ENCODE results near the gene TBC1D22A. TPM values are rescaled to one million over a fixed set of nuclear protein-coding genes. Genes with fewer than 3 reads are reported as not detected.

TBC1D22A gene
- total RNA-seq, 1 donor from 2014 or later = 23.2 TPM

- DNase-seq (ENCODE audit: low spot score, unreplicated experiment) = no peak
- TF ChIP-seq, protein P1, sequence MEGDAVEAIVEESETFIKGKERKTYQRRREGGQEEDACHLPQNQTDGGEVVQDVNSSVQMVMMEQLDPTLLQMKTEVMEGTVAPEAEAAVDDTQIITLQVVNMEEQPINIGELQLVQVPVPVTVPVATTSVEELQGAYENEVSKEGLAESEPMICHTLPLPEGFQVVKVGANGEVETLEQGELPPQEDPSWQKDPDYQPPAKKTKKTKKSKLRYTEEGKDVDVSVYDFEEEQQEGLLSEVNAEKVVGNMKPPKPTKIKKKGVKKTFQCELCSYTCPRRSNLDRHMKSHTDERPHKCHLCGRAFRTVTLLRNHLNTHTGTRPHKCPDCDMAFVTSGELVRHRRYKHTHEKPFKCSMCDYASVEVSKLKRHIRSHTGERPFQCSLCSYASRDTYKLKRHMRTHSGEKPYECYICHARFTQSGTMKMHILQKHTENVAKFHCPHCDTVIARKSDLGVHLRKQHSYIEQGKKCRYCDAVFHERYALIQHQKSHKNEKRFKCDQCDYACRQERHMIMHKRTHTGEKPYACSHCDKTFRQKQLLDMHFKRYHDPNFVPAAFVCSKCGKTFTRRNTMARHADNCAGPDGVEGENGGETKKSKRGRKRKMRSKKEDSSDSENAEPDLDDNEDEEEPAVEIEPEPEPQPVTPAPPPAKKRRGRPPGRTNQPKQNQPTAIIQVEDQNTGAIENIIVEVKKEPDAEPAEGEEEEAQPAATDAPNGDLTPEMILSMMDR (IDR thresholded peaks at IDR 0.05; ENCODE audit: unreplicated experiment) = no peak
- no peaks in the 10 kb centered on the region for H3K27me3 Mint-ChIP-seq
- no peaks in the 10 kb centered on the region for H3K4me1 Mint-ChIP-seq (ENCODE audit: low read depth)
- no peaks in the 10 kb centered on the region for H3K36me3 Mint-ChIP-seq (ENCODE audit: insufficient read depth)
- no peaks in the 10 kb centered on the region for H3K9me3 Mint-ChIP-seq (ENCODE audit: low read depth)
- H3K4me3 Mint-ChIP-seq (ENCODE audit: low read depth) = no peak overlapping the region
- no peak overlapping the region for H3K27ac Mint-ChIP-seq
Observed at GRCh38 chr22:46993633-46994032, 231.2 kb downstream of the TBC1D22A start.

DNA sequence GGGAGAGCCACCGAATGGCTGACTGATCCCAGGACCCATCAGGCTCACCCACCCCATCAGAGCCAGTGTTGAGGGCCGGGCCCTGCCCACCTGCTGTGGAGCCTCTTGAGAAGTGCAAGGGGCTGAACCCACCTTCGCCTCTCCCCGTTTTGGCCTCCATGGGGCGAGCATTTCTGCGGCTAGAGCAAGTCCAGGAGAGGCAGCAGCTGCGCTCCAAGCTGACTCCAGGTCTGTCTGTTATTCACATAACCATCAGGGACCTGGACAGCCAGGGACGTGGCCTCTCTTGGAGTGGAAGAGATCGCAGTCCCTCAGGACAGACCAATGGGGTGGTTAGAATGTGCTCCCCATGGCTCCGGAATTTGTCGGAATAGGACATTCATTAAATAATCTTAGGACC is 231.8 kb downstream of the TBC1D22A start:
- TF ChIP-seq, protein P1 (IDR thresholded peaks at IDR 0.05; ENCODE audit: unreplicated experiment) = no peak
- H3K9me3 Mint-ChIP-seq (ENCODE audit: low read depth) = no peaks in the 10 kb centered on the region
- no peak for DNase-seq (ENCODE audit: low spot score, unreplicated experiment)
- H3K27ac Mint-ChIP-seq = no peak overlapping the region
- no peaks in the 10 kb centered on the region for H3K4me1 Mint-ChIP-seq (ENCODE audit: low read depth)
- no peak overlapping the region for H3K4me3 Mint-ChIP-seq (ENCODE audit: low read depth)
- H3K36me3 Mint-ChIP-seq (ENCODE audit: insufficient read depth) = peaks cover 3% of the 10 kb centered on the region
- H3K27me3 Mint-ChIP-seq = no peaks in the 10 kb centered on the region

- no peaks in the 10 kb centered on the region for H3K9me3 Mint-ChIP-seq (ENCODE audit: low read depth)
- no peak for DNase-seq (ENCODE audit: low spot score, unreplicated experiment)
- H3K4me3 Mint-ChIP-seq (ENCODE audit: low read depth) = no peak overlapping the region
- no peak overlapping the region for H3K27ac Mint-ChIP-seq
- H3K4me1 Mint-ChIP-seq (ENCODE audit: low read depth) = no peaks in the 10 kb centered on the region
- TF ChIP-seq, protein P1 (IDR thresholded peaks at IDR 0.05; ENCODE audit: unreplicated experiment) = no peak
- H3K36me3 Mint-ChIP-seq (ENCODE audit: insufficient read depth) = peaks cover 5% of the 10 kb centered on the region
- H3K27me3 Mint-ChIP-seq = no peaks in the 10 kb centered on the region
Observed at GRCh38 chr22:46994983-46995382, 232.5 kb downstream of the TBC1D22A start.

- no peak overlapping the region for H3K4me3 Mint-ChIP-seq (ENCODE audit: low read depth)
- no peaks in the 10 kb centered on the region for H3K9me3 Mint-ChIP-seq (ENCODE audit: low read depth)
- no peaks in the 10 kb centered on the region for H3K4me1 Mint-ChIP-seq (ENCODE audit: low read depth)
- DNase-seq (ENCODE audit: low spot score, unreplicated experiment) = no peak
- TF ChIP-seq, protein P1 (IDR thresholded peaks at IDR 0.05; ENCODE audit: unreplicated experiment) = no peak
- no peaks in the 10 kb centered on the region for H3K27me3 Mint-ChIP-seq
- peaks cover 5% of the 10 kb centered on the region for H3K36me3 Mint-ChIP-seq (ENCODE audit: insufficient read depth)
- no peak overlapping the region for H3K27ac Mint-ChIP-seq
Observed at GRCh38 chr22:46995501-46996360, 233.3 kb downstream of the TBC1D22A start.

- Mint-ChIP-seq H3K4me1 (ENCODE audit: low read depth) (no peaks in the 10 kb centered on the region), H3K36me3 (ENCODE audit: insufficient read depth) (peaks cover 5% of the 10 kb centered on the region), H3K9me3 (ENCODE audit: low read depth) (no peaks in the 10 kb centered on the region), H3K27me3 (no peaks in the 10 kb centered on the region), H3K4me3 (ENCODE audit: low read depth) (no peak overlapping the region), H3K27ac (no peak overlapping the region)
- TF ChIP-seq, protein P1 (IDR thresholded peaks at IDR 0.05; ENCODE audit: unreplicated experiment) = no peak
- no peak for DNase-seq (ENCODE audit: low spot score, unreplicated experiment)
Observed at GRCh38 chr22:46996595-46997310, 234.3 kb downstream of the TBC1D22A start.

All from progenitor cell of endocrine pancreas (in vitro differentiated cells).